CD4-positive, alpha-beta T cell (primary cell): Measurements from ENCODE around the gene SRSF11. TPM values are rescaled to one million over a fixed set of nuclear protein-coding genes. Genes with fewer than 3 reads are reported as not detected.
A peak's percentile ranks its signal among the peaks of the same experiment; 100 is the strongest.
"Not testable (repeated sequence)": the region's sequence is repeated elsewhere in the genome, so short reads cannot be mapped to it uniquely, and the experiment has no call there.

ENCODE experiments used
- ATAC-seq: fragments of 200-7000 bp; cut with Tn5 transposase; one replicate; pipeline ENCODE4 v1.10.0; 2022; ENCODE audit warnings: mild to moderate bottlenecking; ENCODE audit not compliant: poor library complexity
- CTCF ChIA-PET: fragments of 350-600 bp; sonication (Branson Sonifier 250); formaldehyde crosslinking; loops from one replicate; lab custom pipeline; 2021; ENCODE audit warnings: antibody characterized with exemption, inconsistent platforms; lab: Charles Lee
- POLR2A ChIA-PET: fragments of 350-600 bp; sonication (Branson Sonifier 250); formaldehyde crosslinking; loops from one replicate; lab custom pipeline; 2021; ENCODE audit warnings: antibody characterized with exemption, inconsistent platforms; lab: Charles Lee
- DNase-seq, 14 experiments: peaks; one replicate each; pipeline ENCODE4 v3.0.0-alpha.2; 2013 to 2020; ENCODE audit warnings: mixed read lengths in 2 of 14
- H3K27ac ChIP-seq, 2 donors: one replicate each; pipeline versions ENCODE4 v1.5.1 to v1.7.0; 2013; ENCODE audit warnings: low read length in 2 of 2, low read depth in 1 of 2, mild to moderate bottlenecking in 1 of 2
- H3K27me3 ChIP-seq, 2 experiments: 1 replicate in 1 of 2; 2 replicates in 1 of 2; pipeline versions ENCODE4 v1.6.1 to v1.7.0; 2013; ENCODE audit warnings: low read length in 2 of 2, control low read depth in 1 of 2, mild to moderate bottlenecking in 1 of 2, moderate library complexity in 1 of 2; ENCODE audit not compliant: insufficient read depth in 2 of 2, control insufficient read depth in 1 of 2
- H3K36me3 ChIP-seq: one replicate; pipeline ENCODE4 v1.6.1; 2013; ENCODE audit warnings: low read length, control low read depth; ENCODE audit not compliant: insufficient read depth
- H3K4me1 ChIP-seq: one replicate; pipeline ENCODE4 v1.6.1; 2013; ENCODE audit warnings: low read length, control low read depth; ENCODE audit not compliant: insufficient read depth
- H3K4me3 ChIP-seq: one replicate; pipeline ENCODE4 v1.5.1; 2013; ENCODE audit warnings: mild to moderate bottlenecking, low read length, moderate library complexity
- H3K9me3 ChIP-seq, 2 experiments: 1 replicate in 1 of 2; 2 replicates in 1 of 2; pipeline versions ENCODE4 v1.6.1 to v1.7.0; 2013; ENCODE audit warnings: low read length in 2 of 2, mild to moderate bottlenecking in 2 of 2, control low read depth in 1 of 2, moderate library complexity in 1 of 2; ENCODE audit not compliant: control insufficient read depth in 1 of 2, insufficient read depth in 1 of 2
- H3K27ac Mint-ChIP-seq: one replicate; pipeline ENCODE4 v1.8.0; 2020; ENCODE audit warnings: mixed read lengths
- H3K27me3 Mint-ChIP-seq: one replicate; pipeline ENCODE4 v1.8.0; 2021; ENCODE audit warnings: mixed read lengths
- H3K36me3 Mint-ChIP-seq: one replicate; pipeline ENCODE4 v1.8.0; 2021; ENCODE audit warnings: low read depth, mixed read lengths
- H3K4me1 Mint-ChIP-seq: one replicate; pipeline ENCODE4 v1.8.0; 2021; ENCODE audit warnings: low read depth, mixed read lengths
- H3K4me3 Mint-ChIP-seq: one replicate; pipeline ENCODE4 v1.8.0; 2020; ENCODE audit warnings: mild to moderate bottlenecking, mixed read lengths
- H3K9me3 Mint-ChIP-seq: one replicate; pipeline ENCODE4 v1.8.0; 2020; ENCODE audit warnings: mixed read lengths
- CTCF ChIP-seq: fragments of 200-600 bp; IDR thresholded peaks from one replicate; pipeline ENCODE4 v1.8.0; 2022; ENCODE audit warnings: antibody characterized with exemption, mild to moderate bottlenecking
- intact Hi-C, 2 experiments: fragments of 100-400 bp; cut with DNase I in 1 of 2; cut with micrococcal nuclease in 1 of 2; formaldehyde crosslinking; loops; one replicate each; pipeline versions ENCODE4 v1.15.1 to v1.9.0; 2023 to 2025; cut with DNase I, micrococcal nuclease
- polyA plus RNA-seq, 2 donors: library from polyadenylated mRNA; unstranded; fragments of 120-200 nt; gene quantifications; one replicate each; pipeline ENCODE4 v1.2.1, GENCODE V29; 2013
- total RNA-seq, 174 experiments: library from RNA in 2 of 174; stranded (reverse) in 2 of 174; gene quantifications; one replicate each; pipeline ENCODE4 v1.2.3 and lab custom pipeline; 2021 to 2026

SRSF11 gene
- 100 to 1,000 TPM; 454 to 459 TPM for total RNA-seq
- polyA plus RNA-seq (2013, experiment 1 of 2), result 306 TPM
- 362 TPM for polyA plus RNA-seq (2013, experiment 2 of 2)
- 181 to 496 (median 324) reads per million in 172 experiments for total RNA-seq (lab: John Stamatoyannopoulos, UW)

GRCh38 chr1:70221238-70222121, at the start of gene SRSF11:
SRSF11 (plus strand) TSS chr1:70221380; CDS start chr1:70221637, 257 bp downstream.
- peaks cover 65% of the 10 kb centered on the region for H3K36me3 Mint-ChIP-seq
- ChIA-PET CTCF (interaction anchor here (1.0 to 2.7 kb wide), 4 partner anchors 10 to 860 kb away, joined by 3 to 15 read pairs (median 8); partner anchors contain the start of genes LRRC40 and ZRANB2), POLR2A (interaction anchor here (0.6 to 3.1 kb wide), 14 partner anchors 12 to 860 kb away, joined by 3 to 128 read pairs (median 4); partner anchors contain the start of genes ANKRD13C, CTH, LRRC40 and ZRANB2)

GRCh38 chr1:70171512-70171911, 49.7 kb upstream of the SRSF11 start:
- Mint-ChIP-seq H3K9me3 (no peaks in the 10 kb centered on the region), H3K4me3 (no peak overlapping the region), H3K4me1 (no peaks in the 10 kb centered on the region), H3K36me3 (peaks cover 74% of the 10 kb centered on the region), H3K27ac (no peak overlapping the region), H3K27me3 (no peaks in the 10 kb centered on the region)
- ATAC-seq (no peak), DNase-seq (no peak)
- H3K27me3 ChIP-seq, result no peaks in the 10 kb centered on the region
- no peak for TF ChIP-seq CTCF
- intact Hi-C loops, result no loop called here
- no peaks in the 10 kb centered on the region for H3K4me1 ChIP-seq
- no peak overlapping the region for H3K4me3 ChIP-seq
- H3K9me3 ChIP-seq, result no peaks in the 10 kb centered on the region
- peaks cover 5% of the 10 kb centered on the region for H3K36me3 ChIP-seq
- ChIA-PET CTCF (no interaction called here), POLR2A (no interaction called here)
- H3K27ac ChIP-seq, result no peak overlapping the region

More at GRCh38 chr1:70221238-70222121, at the start of gene SRSF11:
- Histone ChIP-seq H3K36me3 (peaks cover 35% of the 10 kb centered on the region), H3K27me3 (no peaks in the 10 kb centered on the region), H3K4me3 (peak within 1 kb of the TSS; percentile 71), H3K4me1 (peaks cover 10% of the 10 kb centered on the region), H3K9me3 (no peaks in the 10 kb centered on the region), H3K27ac (peak within 1 kb of the TSS; percentile 91 to 94)
- no peaks in the 10 kb centered on the region for H3K9me3 Mint-ChIP-seq
- DNase-seq (peak; percentile 95 to 99 (median 98)), ATAC-seq (peak; percentile 93)
- peak; percentile 9 for TF ChIP-seq CTCF
- H3K27ac Mint-ChIP-seq, result peak within 1 kb of the TSS; percentile 97
- H3K27me3 Mint-ChIP-seq, result no peaks in the 10 kb centered on the region
- intact Hi-C loops, result loop anchor here (1.0 to 5.0 kb wide), 4 partner anchors 16 to 856 kb away; partner anchors contain the start of genes ANKRD13C (in 2 of the 2), CTH (in 2 of the 2) and LRRC40 (in 1 of the 2)
- peaks cover 60% of the 10 kb centered on the region for H3K4me1 Mint-ChIP-seq
- peak within 1 kb of the TSS; percentile 92 for H3K4me3 Mint-ChIP-seq

DNA sequence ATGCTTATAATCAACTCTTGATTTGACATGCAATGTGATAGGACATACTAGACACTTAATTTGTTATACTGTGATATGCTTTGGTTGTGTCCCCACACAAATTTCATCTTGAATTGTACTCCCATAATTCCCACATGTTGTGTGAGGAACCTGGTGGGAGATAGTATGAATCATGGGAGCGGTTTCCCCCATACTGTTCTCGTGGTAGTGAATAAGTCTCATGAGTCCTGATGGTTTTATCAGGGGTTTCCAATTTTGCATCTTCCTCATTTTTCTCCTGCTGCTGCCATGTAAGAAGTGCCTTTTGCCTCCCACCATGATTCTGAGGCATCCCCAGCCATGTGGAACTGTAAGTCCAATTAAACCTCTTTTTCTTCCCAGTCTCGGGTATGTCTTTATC, 36.0 kb upstream of the SRSF11 start:
- H3K9me3 Mint-ChIP-seq, CTCF ChIA-PET, H3K27me3 Mint-ChIP-seq, ATAC-seq, H3K4me1 ChIP-seq, H3K9me3 ChIP-seq, intact Hi-C loops, H3K27me3 ChIP-seq, DNase-seq, H3K27ac Mint-ChIP-seq, H3K4me3 ChIP-seq, H3K4me3 Mint-ChIP-seq, H3K27ac ChIP-seq, POLR2A ChIA-PET: not testable (repeated sequence)
- peaks cover 11% of the 10 kb centered on the region for H3K36me3 ChIP-seq
- Mint-ChIP-seq H3K36me3 (peaks cover 58% of the 10 kb centered on the region), H3K4me1 (peaks cover 15% of the 10 kb centered on the region)
